Caki2 (cell line): ENCODE data around the gene ACSM4. TPM values are rescaled to one million over a fixed set of nuclear protein-coding genes. Genes with fewer than 3 reads are reported as not detected.
"Not testable (repeated sequence)": the region's sequence is repeated elsewhere in the genome, so short reads cannot be mapped to it uniquely, and the experiment has no call there.

Source experiments
- DNase-seq: peaks from one replicate; pipeline ENCODE4 v3.0.0-alpha.2; 2015; ENCODE audit warnings: low read depth
- in situ Hi-C: cut with HindIII; loops from 2 replicates; pipeline ENCODE4 v1.10.0; 2016; ENCODE audit warnings: low sequenced_read_pairs, low pct_unique_long_range_greater_than_20kb, mixed read lengths
- total RNA-seq: library from RNA; depleted of rRNA; stranded (reverse); fragments of >200 nt; shearing (Covaris generic); gene quantifications from 2 replicates; pipeline ENCODE4 v1.2.3, GENCODE V29; 2014; ENCODE audit warnings: low replicate concordance; rRNA removed

Gene ACSM4, protein sequence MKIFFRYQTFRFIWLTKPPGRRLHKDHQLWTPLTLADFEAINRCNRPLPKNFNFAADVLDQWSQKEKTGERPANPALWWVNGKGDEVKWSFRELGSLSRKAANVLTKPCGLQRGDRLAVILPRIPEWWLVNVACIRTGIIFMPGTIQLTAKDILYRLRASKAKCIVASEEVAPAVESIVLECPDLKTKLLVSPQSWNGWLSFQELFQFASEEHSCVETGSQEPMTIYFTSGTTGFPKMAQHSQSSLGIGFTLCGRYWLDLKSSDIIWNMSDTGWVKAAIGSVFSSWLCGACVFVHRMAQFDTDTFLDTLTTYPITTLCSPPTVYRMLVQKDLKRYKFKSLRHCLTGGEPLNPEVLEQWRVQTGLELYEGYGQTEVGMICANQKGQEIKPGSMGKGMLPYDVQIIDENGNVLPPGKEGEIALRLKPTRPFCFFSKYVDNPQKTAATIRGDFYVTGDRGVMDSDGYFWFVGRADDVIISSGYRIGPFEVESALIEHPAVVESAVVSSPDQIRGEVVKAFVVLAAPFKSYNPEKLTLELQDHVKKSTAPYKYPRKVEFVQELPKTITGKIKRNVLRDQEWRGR
- total RNA-seq = not detected in 2 replicates

DNA sequence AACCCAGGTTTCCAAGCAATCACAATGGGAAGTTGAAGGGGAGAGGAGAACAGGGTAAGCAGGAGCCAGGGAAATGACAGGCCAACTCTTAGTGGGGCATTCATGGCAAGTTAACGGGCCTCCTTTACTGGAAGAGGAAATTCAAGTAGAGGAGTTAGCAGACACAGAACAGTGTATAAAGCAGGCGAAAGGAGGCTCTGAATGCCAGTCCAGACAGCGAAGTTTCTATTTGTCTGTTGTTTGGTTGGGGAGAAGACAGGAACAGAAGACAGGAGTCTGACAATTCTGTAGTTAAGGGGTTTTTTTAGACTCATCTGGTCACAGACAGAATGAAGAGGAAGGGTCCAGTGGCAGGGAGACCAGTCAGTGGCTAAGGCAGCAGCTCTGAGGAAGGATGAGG lies at the start of gene ACSM4:
Gene ACSM4 (plus strand): TSS at position 301 of the 400 bp plus-strand sequence. CDS start 260 bp downstream, outside the sequence.
- no peak for DNase-seq
- in situ Hi-C loops = no loop called here

DNA sequence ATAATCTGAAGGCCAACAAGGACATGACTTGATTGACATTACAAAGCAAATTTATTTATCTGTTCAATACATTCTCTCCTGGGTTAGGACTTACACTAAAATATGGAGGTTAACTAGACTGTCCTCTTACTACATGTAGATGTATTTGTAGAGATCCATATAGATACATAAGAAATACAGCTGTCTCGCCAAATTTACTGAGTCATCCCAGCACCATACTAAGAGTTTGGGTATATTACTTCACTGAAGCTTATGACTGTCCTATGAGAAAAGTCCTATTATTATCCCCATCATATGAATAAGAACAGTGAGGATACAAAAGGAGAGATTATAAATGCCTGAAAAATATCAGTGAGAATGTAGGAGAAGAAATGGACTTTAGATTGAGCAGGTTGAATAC lies 44.8 kb upstream of the ACSM4 start:
- in situ Hi-C loops = no loop called here
- DNase-seq = no peak

DNA sequence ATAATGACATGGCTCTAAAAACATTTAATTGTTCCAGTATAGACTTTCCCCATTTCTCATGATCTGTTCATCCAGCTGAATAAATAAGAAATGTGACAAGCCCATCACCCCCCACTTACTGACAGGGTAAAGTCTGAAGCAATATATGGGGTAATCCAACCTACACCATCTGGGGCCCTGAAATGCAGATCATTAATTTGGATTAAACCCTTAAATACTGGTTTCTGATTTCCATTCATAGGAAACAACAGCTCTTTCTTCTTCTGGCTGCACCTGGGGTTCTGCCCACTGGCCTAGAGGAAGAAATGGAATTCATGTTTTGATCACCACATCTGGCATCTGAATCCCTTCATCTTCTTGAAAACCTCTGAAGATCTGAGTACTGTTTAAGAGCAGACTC lies 39.3 kb upstream of the ACSM4 start:
- no peak for DNase-seq
- in situ Hi-C loops = no loop called here

DNA sequence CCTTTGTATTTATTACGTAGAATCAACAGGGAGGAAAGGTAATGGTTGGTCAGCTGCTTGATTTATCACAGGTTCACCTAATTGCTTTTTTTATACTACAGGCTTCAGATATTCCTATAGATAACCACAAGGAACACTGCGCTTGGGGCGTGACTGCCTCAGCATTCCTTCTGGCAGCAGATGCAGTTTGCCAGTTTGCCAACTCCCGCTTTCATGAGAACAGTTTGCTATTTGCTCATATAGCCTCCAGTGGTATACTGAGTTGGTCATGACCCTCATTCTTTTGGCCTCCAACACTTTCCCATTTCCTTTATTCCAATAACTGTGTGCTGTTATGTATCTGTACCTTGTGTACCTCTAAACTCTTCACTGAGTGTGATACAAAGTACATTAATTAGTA lies 38.6 kb upstream of the ACSM4 start:
- in situ Hi-C loops = no loop called here
- DNase-seq = no peak

DNA sequence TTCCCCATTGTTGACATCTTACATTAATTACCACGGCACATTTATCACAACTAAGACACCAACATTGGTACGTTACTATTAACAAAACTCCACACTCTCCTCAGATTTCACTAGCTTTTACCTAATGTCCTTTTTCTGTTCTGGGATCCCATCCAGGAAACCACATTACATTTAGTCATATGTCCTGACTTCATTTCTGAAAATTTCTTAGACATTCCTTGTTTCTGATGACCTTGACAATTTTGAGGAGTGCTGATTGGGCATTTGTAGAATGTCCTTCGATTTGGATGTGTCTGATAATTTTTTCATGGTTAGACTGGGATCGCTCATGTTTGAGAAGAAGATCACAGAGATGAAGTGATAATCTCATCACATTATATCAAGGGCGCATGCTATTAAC lies 34.6 kb upstream of the ACSM4 start:
- in situ Hi-C loops = no loop called here
- no peak for DNase-seq

DNA sequence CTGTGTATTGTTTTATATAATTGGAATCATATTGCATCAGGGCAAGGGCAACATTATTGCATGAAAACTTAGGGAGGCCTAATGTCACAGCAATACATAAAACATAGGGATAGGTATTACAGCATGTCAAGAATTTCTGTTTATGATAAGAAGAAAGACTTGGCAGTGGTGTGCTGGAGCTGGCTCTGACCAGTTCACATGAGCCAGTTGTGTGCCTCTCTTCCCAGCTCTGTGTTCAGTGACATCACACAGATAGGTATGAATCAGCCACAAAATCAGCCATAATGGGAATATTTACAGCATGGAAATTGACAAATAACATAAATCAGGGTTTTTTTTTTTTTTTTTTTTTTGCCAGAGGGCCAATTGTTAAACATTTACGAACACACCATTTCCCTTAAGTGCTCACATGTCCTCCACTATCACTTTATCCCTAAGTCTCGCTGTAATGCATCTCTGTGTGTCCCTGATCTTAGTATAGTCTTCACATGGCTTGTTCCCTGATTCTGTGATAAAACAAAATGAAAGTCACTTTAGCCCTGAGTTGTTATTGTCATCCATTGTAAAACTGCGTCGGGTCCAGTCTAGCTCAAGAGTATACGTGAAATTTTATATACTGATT lies 31.9 kb upstream of the ACSM4 start:
- DNase-seq = no peak
- in situ Hi-C loops = no loop called here

DNA sequence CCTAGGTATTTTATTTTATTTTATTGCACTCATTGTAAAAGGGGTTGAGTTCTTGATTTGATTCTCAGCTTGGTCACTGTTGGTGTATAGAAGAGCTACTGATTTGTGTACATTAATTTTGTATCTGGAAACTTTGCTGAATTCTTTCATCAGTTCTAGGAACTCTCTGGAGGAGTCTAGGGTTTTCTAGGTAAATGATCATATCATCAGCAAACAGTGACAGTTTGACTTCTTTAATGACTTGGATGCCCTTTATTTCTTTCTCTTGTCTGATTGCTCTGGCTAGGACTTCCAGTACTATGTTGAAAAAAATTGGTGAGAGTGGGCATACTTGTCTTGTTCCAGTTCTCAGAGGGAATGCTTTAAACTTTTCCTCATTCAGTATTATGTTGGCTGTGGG lies 28.4 kb upstream of the ACSM4 start:
- DNase-seq, in situ Hi-C loops: not testable (repeated sequence)

DNA sequence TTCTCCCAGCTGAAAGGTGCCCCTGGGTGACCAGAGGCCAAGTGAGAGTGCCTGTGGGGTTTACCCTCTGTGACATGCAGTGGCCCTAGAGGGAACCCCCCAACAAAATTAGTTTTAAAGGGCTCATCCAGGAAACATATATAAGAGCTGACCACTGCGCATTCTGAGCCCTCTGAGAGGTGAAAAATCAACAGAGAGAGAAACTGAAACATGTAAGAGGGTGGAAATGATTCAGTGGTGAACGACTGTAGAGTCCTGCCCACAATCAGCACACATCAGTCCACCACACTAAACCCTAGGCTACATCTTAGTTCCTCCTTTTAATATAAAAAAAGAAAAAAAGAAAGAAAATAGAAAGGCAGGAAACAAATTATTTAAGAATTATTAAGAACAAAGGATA lies 21.0 kb upstream of the ACSM4 start:
- in situ Hi-C loops = no loop called here
- no peak for DNase-seq

DNA sequence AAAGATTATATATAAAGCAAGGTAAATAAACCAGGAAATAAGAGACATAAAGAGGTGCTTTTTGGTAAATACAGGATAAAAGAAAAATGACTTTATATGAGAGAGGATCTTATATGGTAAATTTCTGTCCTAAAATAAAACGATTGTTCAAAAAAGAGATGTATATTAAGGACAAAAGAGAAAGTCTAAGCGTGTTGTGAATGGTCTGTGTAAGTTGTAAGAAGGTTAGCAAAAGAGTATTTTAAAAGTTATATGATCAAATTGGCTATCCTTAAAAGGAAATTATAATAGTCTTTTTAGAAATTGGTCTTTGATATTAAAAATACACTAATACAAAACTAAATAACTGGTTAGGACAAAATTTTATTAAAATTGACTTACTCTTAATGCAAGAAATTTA lies 14.1 kb upstream of the ACSM4 start:
- in situ Hi-C loops = no loop called here
- no peak for DNase-seq

DNA sequence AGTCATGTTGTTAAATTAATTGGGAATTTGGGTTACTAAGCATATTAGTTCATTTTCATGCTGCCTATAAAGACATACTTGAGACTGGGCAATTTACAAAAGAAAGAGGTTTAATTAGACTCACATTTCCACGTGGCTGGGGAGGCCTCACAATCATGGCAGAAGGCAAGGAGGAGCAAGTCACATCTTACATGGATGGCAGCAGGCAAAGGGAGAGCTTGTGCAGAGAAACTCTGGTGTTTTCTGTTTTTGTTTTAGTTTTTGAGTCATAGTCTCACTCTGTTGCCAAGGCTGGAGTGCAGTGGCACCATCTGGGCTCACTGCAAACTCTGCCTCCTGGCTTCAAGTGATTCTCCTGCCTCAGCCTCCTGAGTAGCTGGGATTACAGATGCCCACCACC lies 13.3 kb upstream of the ACSM4 start:
- in situ Hi-C loops, DNase-seq: not testable (repeated sequence)

DNA sequence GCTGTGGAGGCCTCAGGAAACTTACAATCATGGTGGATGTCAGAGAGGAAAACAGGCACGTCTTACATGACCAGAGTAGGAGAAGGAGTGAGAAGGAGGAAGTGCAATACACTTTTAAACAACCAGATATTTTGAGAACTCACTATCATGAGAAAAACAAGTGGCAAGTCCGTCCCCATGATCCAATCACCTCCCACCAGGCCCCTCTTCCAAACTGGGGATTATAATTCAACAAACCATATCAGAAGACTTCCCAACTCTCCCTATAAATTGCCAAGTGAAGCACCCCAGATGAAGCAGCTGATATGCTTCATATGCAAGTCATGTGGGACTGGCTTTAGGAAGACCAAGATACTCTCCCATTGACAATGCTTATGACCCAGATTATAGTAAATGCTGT lies 11.6 kb upstream of the ACSM4 start:
- in situ Hi-C loops = no loop called here
- no peak for DNase-seq

DNA sequence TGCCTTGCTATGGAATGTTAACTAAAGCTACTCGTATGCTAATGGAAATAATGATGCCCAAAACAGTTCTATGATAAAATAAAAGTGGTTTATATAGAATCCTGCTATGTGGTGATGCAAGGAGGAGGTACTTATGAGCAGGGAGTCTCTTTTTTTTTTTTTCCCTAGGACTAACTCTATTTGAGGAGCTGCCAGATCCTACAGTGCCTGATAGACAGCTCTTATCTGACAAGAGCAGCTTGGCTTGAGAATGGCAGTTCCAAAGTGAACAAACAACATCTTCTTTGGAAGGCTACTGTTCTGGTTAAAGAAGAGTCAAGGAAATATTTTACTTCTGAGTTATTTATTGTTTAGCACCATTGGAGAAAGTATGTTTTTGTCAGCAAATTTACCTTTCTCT lies 10.2 kb upstream of the ACSM4 start:
- no peak for DNase-seq
- in situ Hi-C loops = no loop called here

DNA sequence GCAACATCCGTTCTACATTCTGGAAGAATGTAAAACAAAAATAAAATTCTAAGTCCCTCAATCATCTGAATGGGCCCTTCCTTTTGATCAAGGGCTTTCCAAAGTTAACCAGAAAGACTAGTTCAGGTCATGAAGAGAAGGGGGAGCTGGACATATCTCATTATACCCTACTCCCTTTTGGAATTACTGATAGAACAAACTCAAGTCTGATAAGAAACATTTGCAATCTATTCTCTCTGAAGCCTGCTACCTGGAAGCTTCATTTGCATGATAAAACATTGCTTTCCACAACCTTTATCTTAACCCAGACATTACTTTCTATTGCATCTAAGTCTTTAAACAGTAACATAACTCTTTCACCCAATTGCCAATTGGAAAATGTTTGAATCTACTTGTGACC lies 8.3 kb upstream of the ACSM4 start:
- no peak for DNase-seq
- in situ Hi-C loops = no loop called here

DNA sequence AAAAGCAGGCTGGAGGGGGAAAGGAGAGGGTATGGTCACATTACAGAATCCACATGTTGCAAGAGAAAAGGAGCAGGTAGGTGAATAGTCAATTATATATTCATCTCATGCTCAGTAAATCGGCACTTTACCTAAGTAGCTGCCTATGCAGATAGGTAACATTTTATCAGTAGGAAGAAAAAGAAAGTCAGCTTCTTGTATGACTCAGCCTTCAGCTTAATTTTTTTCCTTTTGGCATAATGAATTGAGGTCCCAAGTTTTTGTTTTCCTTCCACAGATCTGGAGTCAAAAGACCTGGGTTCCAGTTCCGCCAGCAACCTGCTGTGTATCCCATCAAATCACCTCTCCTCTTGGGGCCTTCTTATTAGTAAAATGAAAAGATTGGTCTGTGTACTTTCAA lies 6.0 kb upstream of the ACSM4 start:
- in situ Hi-C loops = no loop called here
- DNase-seq = no peak

DNA sequence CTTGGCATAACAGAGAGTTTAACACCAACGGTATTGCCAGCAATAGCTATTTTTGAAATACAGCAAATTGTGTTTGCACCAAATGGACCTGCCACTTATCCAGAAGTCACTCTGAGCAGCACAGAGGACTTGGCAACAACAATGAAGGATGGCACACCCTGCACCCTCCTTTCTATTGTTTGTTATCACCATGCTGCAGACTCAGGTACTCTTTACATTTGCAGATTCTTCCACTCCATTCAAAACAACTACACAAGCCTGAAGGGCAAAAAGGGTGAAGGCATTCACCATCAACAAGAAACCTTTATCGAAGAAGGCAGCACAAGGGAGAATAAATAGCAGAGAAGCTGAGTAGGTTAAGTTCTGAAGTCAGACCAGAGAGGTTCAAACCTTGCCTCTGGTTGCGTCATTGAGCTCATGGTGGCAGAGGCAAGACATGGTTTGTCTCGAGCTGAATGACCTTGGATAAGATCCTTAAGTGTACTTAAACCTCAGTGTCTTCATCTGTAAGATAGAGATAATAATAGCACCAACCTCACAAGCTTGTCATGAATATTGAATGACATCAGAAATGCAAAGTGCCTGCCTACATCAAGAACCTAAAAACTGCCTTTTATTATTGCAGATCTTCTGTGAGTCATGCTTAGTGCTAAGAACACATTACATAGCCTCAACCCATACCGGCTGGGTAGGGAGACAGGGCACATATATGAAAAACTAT lies 1.4 kb upstream of the ACSM4 start:
- in situ Hi-C loops = no loop called here
- DNase-seq = no peak

DNA sequence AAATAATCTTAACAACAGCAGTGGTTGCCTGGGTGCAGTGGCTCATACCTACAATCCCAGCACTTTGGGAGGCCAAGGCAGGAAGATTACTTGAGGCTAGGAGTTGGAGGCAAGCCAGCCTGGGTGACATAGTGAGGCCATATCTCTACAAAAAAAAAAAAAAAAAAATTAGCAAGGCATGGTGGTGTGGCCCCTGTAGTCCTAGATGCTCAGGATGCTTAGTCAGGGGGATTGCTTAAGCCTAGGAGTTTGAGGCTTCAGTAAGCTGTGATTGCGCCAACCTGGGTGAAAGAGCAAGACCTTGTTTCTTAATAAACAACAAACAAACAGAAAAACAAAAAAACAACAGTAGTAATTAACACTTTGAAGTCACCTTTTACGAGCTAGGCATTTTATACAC lies 642 bp upstream of the ACSM4 start:
- no peak for DNase-seq

DNA sequence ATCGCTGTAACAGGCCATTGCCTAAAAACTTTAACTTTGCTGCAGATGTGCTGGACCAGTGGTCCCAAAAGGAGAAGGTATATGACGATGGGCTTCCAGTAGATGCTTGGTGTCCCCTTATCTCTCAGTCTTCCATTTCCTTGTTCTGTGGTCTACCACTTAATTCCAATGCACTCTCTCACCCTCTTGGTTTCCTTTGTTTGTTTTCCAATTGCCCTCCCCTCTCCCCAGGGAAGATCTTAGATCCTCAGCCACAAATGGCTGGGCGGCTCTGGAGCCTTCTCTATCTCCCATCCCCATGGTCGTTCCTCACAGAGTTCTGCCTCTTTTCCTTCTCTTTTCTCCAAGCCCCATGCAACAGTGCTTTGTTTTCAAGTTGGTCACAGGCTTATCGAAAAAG lies 584 bp downstream of the ACSM4 start:
- in situ Hi-C loops = no loop called here
- no peak for DNase-seq

More for the DNA sequence above, 642 bp upstream of the ACSM4 start:
- in situ Hi-C loops = no loop called here

DNA sequence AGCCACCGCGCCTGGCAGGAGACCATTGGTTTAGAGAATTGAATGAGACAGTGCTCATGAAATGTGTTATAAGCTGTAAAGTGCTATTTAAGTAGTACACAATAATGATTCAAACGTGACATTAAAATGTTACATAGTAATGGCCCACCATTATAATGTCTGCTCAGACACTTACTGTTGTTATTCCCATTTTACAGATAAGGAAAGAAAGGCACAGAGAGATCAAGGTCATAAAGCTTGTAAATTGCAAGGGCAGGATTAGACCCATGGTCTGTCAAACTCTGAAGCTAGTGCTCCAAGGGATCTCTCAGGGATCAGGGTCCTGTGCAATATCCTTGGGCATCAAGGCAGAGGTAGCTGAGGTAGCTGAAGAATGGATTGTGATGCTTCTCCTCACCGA lies 6.2 kb downstream of the ACSM4 start:
- in situ Hi-C loops = no loop called here

DNA sequence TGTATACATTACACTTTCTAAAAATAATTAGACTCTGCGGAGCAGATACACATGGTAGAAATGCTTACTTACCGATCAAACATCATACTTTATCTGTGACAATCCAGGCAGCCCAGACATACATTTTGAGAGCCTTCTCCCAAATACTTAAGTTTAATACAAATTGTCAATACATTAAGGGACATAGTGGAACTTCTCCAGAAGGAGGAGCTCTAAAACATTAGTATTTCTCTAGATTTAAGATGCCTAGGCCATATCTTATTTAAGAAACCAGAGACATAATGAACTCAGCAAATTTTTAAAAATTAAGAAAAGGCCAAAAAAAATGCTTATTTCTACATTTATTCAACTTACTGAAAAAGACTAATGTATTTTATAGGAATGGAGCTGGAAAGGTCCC lies 16.1 kb downstream of the ACSM4 start:
- in situ Hi-C loops = no loop called here
- DNase-seq = no peak

More for the DNA sequence above, 6.2 kb downstream of the ACSM4 start:
- no peak for DNase-seq
